Thoracic aorta (tissue), 2 donors: ENCODE measurements around the gene PHLDB2. TPM values are rescaled to one million over a fixed set of nuclear protein-coding genes. Genes with fewer than 3 reads are reported as not detected.

Source experiments
- ATAC-seq: fragments of 150-250 bp; one replicate; pipeline ENCODE4 v1.8.0; 2017; ENCODE audit warnings: low read depth; ENCODE audit not compliant: insufficient number of reproducible peaks, low FRiP score
- DNase-seq: peaks from one replicate; pipeline ENCODE4 v3.0.0-alpha.2; 2020; ENCODE audit warnings: low spot score
- H3K27ac ChIP-seq, 2 donors: fragments of 200-600 bp; sonication (generic); 1 replicate in 1 of 2; 2 replicates in 1 of 2; pipeline ENCODE4 v1.5.1; 2016; ENCODE audit warnings: mild to moderate bottlenecking in 2 of 2, moderate library complexity in 2 of 2
- H3K27me3 ChIP-seq: fragments of 200-600 bp; sonication (generic); replicated peaks from 2 replicates; pipeline ENCODE4 v1.6.0; 2016; ENCODE audit warnings: mild to moderate bottlenecking; ENCODE audit not compliant: insufficient read depth
- H3K36me3 ChIP-seq: fragments of 200-600 bp; sonication (generic); one replicate; pipeline ENCODE4 v1.5.1; 2016
- H3K4me1 ChIP-seq, 2 donors: fragments of 200-600 bp; sonication (generic); 1 replicate in 1 of 2; 2 replicates in 1 of 2; pipeline versions ENCODE4 v1.5.1 to v1.6.0; 2016; ENCODE audit warnings: low read depth in 2 of 2, mild to moderate bottlenecking in 1 of 2; ENCODE audit not compliant: control insufficient read depth in 1 of 2
- H3K4me3 ChIP-seq: fragments of 200-600 bp; sonication (generic); 2 replicates; pipeline ENCODE4 v1.5.1; 2016; ENCODE audit warnings: mild to moderate bottlenecking
- H3K9me3 ChIP-seq: fragments of 200-600 bp; sonication (generic); 2 replicates; pipeline ENCODE4 v1.5.1; 2016
- total RNA-seq, 2 donors: library from RNA; depleted of rRNA; stranded (reverse); fragments of >200 nt; gene quantifications; one replicate each; pipeline versions ENCODE4 v1.1.0 to v1.2.3, GENCODE V29; 2016
- TF ChIP-seq, protein P1 (sequence below): fragments of 200-600 bp; sonication (generic); IDR thresholded peaks from one replicate; pipeline ENCODE4 v1.5.1; 2019; ENCODE audit warnings: antibody characterized with exemption

Gene PHLDB2
- total RNA-seq, 2 donors from 2014 or later = 99.0 to 140 TPM

DNA sequence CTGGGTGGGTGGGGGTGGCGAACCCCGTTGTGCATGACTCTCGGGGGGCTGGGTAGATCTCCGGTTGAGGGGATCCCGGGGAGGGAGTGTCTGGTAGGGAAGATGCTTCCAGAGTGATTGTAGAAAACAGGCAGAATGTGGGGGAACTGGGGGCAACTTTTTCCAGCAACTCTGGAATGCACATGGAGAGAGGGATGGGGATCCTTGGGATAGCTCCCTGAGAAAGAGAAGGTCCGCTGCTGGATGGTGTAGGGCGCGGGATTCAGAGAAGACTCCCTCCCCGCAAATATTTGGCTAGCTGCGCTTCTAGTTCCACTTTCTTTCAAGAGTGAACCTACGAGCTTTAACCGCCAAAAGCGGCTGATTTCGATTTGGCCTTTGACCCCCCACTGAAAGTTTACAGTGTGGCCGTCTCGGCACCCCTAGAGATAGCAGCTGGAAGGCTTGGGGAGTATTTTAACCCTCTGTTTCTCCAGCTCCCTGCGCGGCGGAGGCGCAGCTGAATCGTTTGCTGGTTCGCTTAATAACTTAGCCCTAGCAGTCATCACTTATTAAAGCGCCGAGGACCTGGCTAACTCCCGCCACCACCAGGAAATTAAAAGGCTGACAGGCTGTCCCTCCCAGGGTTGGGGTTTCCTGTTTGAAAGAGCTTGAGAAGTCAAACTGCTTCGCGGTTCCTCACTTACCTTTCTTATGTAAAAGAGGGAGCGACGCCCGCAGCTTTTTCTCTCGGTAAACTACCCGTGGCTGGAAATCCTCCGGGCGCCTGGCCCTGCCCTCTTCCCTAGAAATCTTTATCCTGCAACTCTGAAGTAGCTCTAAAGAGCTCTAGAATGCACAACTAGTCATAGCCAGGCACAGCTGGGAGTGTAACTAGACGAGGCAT lies 1.2 kb downstream of the PHLDB2 start:
- H3K4me1 ChIP-seq = peaks cover 25 to 42% of the 10 kb centered on the region in 2 donors
- H3K4me3 ChIP-seq = peak overlapping the region; percentile 91
- H3K9me3 ChIP-seq = no peaks in the 10 kb centered on the region
- ATAC-seq (peak; percentile 61), DNase-seq (peak; percentile 31)
- peak overlapping the region; percentile 98 for H3K27ac ChIP-seq
- no peaks in the 10 kb centered on the region for H3K27me3 ChIP-seq
- TF ChIP-seq, protein P1, sequence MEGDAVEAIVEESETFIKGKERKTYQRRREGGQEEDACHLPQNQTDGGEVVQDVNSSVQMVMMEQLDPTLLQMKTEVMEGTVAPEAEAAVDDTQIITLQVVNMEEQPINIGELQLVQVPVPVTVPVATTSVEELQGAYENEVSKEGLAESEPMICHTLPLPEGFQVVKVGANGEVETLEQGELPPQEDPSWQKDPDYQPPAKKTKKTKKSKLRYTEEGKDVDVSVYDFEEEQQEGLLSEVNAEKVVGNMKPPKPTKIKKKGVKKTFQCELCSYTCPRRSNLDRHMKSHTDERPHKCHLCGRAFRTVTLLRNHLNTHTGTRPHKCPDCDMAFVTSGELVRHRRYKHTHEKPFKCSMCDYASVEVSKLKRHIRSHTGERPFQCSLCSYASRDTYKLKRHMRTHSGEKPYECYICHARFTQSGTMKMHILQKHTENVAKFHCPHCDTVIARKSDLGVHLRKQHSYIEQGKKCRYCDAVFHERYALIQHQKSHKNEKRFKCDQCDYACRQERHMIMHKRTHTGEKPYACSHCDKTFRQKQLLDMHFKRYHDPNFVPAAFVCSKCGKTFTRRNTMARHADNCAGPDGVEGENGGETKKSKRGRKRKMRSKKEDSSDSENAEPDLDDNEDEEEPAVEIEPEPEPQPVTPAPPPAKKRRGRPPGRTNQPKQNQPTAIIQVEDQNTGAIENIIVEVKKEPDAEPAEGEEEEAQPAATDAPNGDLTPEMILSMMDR = peak; percentile 68
- no peaks in the 10 kb centered on the region for H3K36me3 ChIP-seq

DNA sequence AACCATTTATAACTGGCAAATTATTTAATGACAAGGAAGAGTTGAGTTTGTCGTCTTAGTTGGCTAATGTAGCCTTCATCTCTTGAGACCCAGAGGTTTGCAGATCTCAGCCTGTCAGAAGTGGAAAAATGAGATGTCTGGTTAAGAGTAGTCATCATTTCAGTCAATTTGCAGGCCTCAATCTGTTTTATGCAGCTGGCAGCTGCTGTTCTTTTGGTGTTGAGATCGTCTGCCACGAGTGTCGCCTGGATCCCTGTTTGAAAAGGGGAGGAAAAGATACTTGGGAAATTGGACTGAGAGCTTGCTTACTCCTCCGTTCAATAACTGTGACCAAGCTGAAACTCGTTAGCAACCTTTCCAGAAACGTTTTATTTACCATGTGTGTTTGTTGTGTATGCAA lies 2.3 kb downstream of the PHLDB2 start:
- Histone ChIP-seq H3K36me3 (no peaks in the 10 kb centered on the region), H3K27me3 (no peaks in the 10 kb centered on the region), H3K9me3 (no peaks in the 10 kb centered on the region), H3K27ac (peak overlapping the region; percentile 98), H3K4me1 (peaks cover 29 to 52% of the 10 kb centered on the region in 2 donors), H3K4me3 (peak overlapping the region; percentile 91)
- ATAC-seq (no peak), DNase-seq (no peak)
- TF ChIP-seq, protein P1 = no peak

GRCh38 chr3:111862415-111862814 lies 3.4 kb downstream of the PHLDB2 start:
- peak overlapping the region; percentile 98 for H3K27ac ChIP-seq
- DNase-seq = no peak

GRCh38 chr3:111862974-111863373 lies 3.9 kb downstream of the PHLDB2 start:
- H3K9me3 ChIP-seq = no peaks in the 10 kb centered on the region
- no peaks in the 10 kb centered on the region for H3K36me3 ChIP-seq
- H3K27ac ChIP-seq = peak overlapping the region; percentile 75 to 98
- TF ChIP-seq, protein P1 = no peak
- ATAC-seq (no peak), DNase-seq (no peak)
- H3K4me3 ChIP-seq = peak overlapping the region; percentile 91
- no peaks in the 10 kb centered on the region for H3K27me3 ChIP-seq
- H3K4me1 ChIP-seq = peaks cover 31 to 62% of the 10 kb centered on the region in 2 donors

More at GRCh38 chr3:111862415-111862814, 3.4 kb downstream of the PHLDB2 start:
- H3K36me3 ChIP-seq = no peaks in the 10 kb centered on the region
- peaks cover 31 to 56% of the 10 kb centered on the region in 2 donors for H3K4me1 ChIP-seq
- ATAC-seq = no peak
- TF ChIP-seq, protein P1 = no peak
- no peaks in the 10 kb centered on the region for H3K9me3 ChIP-seq
- H3K4me3 ChIP-seq = peak overlapping the region; percentile 91
- H3K27me3 ChIP-seq = no peaks in the 10 kb centered on the region

- Histone ChIP-seq H3K9me3 (no peaks in the 10 kb centered on the region), H3K27ac (peak overlapping the region; percentile 75 to 98), H3K36me3 (no peaks in the 10 kb centered on the region), H3K4me3 (peak overlapping the region; percentile 91), H3K27me3 (no peaks in the 10 kb centered on the region), H3K4me1 (peaks cover 38 to 73% of the 10 kb centered on the region in 2 donors)
- TF ChIP-seq, protein P1 = no peak
- ATAC-seq (no peak), DNase-seq (no peak)
Measured at GRCh38 chr3:111863942-111864694, 5.1 kb downstream of the PHLDB2 start.
